Skin of body (tissue), 2 donors: ENCODE results near the gene SUPT3H. TPM values are rescaled to one million over a fixed set of nuclear protein-coding genes. Genes with fewer than 3 reads are reported as not detected.

Source experiments
- DNase-seq: peaks from one replicate; lab custom pipeline; 2025; lab: John Stamatoyannopoulos, UW
- total RNA-seq: library from RNA; depleted of rRNA; stranded (reverse); fragments of >200 nt; gene quantifications from one replicate; pipeline ENCODE4 v1.2.3, GENCODE V29; 2014

SUPT3H gene
- total RNA-seq, 1 donor from 2014 or later: 6.9 TPM

DNA sequence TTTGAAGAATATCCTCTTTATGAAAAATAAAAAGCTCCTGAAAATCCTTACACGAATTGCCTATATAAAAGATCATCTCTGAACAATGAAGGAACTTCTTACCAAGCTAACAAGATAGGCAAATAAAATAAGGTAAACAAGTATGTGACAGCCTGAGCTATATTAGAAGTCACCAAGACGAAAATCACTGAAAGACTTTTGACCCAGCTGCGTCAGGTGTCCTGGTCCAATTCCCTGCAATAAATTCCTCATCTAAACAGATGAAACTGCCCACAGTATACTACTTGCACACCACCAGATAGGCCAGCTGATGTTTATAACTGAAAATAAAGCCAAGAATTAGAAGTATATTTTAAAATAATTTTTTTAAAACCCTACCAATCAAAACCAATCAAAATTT lies 117.0 kb downstream of the SUPT3H start:
- no peak for DNase-seq

DNA sequence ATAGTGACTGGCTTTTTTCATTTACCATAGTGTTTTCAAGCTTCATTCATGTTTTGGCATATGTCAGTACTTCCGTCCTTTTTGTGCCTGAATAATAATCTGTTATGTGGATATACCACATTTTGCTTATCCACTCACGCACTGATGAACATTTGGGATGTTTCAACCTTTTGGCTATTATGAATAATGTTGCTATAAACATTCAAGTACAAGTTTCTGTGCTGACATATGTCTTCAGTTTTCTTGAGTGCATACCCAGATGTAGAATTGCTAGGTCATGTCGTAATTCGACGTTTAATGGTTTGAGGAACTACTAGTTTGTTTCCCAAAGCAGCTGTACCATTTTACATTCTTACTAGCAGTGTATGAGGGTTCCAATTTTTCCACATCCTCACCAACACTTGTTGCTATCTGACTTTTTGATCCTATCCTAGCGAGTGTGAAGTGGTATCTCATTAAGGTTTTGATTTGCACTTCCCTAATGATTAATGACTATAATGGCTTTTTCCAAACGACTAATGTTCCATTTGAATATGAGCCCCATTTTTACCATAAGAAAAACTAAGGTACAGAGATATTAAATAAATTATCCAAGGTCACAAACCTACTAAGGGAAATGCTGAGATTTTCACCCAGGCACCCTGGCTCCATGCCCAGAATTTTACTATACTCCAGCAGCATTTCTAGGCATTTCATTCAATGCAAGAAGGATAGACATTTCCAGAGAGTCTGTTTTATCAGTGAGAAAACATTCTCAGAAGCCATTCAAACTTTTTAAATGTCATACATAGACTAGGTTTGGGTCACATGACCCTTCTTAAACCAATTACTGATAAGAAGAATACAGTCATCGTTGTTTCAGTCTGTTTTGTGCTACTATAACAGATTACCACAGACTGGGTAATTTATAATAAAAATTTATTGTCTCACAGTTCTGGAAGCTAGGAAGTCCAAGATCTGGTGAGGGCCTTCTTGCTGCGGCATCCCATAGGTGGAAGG lies 120.7 kb downstream of the SUPT3H start:
- no peak for DNase-seq

DNA sequence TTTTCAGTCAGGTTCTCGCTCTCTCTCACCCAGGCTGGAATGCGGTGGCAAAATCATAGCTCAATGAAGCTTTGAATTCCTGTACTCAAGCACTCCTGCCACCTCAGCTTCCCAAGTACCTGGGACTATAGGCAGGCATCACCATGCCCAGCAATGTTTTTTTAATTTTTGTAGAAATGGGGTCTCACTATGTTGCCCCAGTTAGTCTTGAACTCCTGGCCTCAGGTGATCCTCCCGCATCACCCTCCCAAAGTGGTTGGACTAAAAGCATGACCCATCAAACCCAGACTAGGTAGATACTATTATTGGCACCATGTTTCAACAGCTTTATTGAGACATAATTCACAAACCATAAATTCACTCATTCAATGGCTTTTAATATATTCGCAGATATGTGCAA lies 122.3 kb downstream of the SUPT3H start:
- DNase-seq: no peak

DNA sequence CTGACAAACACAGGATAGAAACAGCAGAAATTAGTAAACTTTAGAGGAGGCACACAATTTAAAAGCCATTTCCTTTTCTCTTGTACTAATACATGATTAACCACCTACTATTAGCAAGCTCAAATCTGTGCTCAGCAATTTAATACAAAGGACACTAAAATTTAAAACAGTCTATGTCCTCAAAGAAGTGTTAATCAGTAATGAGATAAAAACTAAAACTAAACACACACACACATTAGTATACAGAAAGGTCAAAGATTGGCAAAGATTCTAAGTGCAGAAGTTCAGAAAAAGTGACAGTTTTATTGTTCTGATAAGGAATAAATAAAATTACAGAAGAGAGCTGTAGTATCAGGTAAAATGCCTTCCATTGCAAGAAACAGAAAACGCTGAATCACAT lies 123.5 kb downstream of the SUPT3H start:
- DNase-seq: no peak

DNA sequence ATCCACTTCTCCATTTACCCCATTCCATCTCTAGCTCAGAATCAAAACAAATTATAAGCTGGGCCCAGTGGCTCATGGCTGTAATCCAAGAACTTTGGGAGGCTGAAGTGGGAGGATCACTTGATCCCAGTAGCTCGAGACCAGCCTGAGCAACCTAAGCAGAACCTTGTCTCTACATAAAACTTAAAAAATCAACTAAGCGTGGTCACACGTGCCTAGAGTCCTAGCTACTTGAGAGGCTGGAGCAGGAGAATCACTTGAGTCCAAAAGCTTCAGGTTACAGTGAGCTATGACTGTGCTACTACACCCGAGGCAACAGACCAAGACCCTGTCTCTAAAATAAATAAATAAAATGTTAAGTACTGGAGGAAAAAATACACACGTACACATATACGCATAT lies 124.3 kb downstream of the SUPT3H start:
- no peak for DNase-seq

DNA sequence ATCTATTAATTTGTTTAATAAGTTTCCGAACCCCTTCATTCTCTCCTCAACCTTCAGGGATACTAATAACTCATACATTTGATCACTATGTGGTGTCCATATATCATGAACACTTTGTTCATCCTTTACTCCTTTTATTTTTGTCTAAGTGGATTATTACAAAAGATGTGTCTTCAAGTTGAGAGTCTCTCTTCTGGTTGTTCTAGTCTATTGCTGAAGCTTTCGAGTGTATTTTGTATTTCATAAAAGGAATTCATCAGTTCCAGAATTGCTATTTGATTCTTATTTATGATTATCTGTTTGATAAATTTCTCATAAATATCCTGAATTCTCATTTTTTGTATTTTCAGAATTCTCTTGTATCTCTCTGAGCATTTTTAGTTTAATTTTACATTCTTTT lies 146.1 kb downstream of the SUPT3H start:
- DNase-seq: no peak

DNA sequence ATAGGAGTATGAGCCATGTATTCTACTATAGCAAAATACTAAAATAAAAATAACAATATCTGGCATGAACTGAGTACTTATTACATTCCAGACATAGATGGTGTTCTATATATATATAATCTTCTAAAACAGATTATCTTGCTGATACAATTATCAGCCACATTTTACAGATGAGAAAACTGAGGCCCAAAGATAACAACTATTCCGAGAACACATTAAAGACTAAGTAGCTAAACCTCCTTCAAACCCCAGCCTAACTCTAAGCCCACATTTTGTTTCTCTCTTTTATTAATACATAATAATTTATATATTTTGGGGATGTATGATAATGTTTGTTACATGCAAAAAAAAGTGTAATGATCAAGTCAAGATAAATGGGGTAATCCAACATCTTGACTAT lies 148.3 kb downstream of the SUPT3H start:
- DNase-seq: no peak

DNA sequence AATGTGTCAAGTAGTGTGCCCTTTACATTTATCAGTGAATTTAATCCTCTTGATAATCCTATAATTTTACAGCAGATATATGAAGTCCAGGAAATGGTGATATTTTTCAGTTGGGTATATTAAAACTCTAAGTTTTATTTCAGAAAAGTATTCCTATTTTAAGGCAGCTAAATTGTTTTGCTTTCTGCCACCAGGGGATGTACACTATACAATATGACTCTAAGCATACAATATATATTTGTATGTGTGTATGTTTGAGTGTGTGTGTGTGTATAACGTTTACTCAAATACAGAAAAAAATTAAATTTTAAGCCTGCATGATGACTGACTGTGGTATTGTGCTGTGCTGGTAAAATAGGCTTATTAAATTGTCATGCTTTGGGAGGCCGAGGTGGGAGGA lies 151.7 kb downstream of the SUPT3H start:
- DNase-seq: no peak

DNA sequence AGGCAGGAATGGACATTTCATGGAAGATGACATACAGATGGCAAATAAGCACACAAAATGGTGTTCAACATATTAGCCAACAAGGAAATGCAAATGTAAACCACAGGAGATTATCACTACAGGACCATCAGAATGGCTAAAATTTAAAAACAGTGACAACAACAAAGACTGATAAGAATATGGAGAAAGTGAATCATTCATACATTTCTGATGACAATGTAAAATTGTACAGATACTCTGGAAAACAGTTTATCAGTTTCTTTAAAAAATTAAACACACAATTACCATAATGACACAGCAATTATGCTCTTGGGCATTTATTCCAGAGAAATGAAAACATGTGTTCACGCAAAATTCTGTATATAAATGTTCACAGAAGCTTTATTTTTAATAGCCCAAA lies 155.4 kb downstream of the SUPT3H start:
- no peak for DNase-seq

DNA sequence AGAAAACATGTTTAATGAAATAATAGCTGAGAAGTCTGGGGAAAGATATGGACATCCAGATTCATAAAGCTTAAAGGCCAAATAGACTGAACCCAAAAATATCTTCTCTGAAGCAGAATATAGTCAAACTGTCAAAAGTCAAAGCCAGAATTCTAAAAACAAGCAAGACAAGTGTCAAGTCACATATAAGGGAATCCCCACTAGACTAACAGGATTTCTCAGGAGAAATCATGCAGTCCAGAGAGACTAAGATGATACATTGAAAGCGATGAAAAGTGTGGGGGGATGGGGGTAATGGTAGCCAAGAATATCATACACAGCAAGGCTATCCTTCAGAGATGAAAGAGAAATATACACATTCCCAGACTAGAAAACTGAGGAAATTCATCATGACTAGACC lies 162.0 kb downstream of the SUPT3H start:
- DNase-seq: no peak

DNA sequence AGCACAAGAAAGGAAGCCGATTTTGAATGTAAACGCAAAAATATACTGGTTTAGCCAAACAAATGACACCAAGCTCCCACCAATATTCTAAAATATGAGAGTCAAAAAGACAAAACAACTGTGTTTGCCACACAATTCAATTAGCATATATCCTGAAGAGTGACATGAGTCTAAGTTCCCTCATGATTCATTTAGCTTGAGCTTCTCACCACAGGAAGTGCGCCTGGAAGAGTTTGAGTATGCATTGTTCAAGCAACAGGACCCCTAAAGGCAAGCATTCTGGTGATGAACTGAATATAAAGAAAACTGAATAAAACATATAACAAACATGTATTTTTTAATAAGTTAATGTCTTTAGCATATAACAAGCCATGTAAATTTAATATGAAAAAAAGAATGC lies 164.8 kb downstream of the SUPT3H start:
- DNase-seq: no peak

DNA sequence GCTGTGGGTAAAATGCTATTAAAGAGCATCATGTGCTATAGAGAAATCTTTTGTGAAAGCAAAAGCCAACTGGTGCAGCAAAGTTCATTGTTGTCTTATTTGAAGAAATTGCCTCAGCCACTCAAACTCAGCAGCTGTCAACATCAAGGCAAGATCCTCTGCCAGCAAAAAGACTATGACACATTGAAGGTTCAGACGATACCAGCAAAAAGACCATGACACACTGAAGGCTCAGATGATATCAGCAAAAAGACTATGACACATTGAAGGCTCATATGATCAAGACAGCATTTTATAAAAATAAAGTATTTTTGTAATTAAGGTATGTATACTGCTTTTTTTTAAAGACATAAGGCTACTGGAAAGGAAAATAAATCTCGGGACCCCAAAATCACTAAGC lies 168.0 kb downstream of the SUPT3H start:
- no peak for DNase-seq

DNA sequence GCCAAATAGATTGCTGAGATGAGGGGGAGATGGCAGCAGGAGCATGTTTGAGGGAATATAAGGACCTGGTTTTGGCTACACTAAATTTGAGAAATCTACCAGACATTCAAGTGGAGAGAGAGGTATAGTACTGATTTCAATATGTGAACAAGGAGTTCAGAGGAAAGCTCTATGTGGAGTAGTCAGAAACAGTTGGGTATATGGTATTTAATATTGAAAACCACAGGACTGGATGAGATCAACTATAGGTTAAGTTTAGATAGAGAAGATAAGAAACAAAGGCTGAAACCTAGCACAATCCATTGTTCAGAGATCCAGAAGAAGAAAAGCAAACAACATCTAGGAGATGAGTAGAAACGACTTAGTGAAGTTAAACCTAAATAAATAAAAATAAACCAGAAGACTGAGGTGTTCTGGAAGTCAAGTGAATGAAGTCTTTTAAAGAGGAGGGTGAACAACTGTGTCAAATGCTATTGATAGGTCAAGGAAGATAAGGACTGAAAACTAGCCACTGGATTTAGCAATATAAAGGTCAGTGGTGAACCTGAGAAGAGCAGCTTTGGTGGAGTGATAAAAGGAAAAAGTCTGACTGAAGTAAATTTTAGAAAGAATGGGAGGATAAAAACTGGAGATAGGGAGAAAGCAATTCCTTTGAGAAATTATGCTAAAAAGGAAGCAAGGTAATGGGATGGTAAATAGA lies 170.8 kb downstream of the SUPT3H start:
- DNase-seq: no peak

DNA sequence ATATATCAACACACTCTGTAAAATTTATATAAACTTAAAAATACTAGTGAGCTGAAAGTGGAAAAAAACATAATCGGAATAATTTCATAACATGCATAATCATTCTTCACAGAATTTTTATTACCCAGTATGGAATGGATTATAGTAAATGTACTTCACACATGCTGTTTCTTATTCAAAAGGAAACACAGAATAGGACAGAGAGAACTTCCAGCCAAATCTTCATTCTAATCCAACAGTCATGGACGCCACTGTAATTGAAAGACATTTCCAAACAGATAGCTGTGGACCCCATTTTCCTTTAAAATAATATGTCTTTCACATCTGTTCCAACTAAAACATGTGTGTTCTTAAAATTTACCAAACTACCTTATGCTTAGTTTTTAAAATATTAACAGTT lies 176.2 kb downstream of the SUPT3H start:
- no peak for DNase-seq

DNA sequence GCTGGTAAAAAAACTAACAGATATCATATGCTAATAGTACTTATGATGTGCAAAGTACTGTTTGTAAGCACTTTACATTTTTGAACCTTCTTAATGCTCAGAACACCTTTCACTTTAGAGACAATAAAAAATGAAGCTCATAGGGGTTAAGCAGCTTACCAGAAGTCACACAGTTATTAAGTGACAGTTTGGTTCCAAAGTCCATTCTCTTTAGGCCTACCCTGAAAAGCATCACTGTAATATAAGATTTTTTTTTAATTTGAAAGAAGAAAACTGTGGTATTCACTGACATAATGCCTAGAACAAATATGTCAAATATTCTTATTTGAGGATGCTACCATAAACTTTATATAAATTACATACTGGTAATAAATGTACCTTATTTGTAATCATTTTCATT lies 177.2 kb downstream of the SUPT3H start:
- DNase-seq: no peak

DNA sequence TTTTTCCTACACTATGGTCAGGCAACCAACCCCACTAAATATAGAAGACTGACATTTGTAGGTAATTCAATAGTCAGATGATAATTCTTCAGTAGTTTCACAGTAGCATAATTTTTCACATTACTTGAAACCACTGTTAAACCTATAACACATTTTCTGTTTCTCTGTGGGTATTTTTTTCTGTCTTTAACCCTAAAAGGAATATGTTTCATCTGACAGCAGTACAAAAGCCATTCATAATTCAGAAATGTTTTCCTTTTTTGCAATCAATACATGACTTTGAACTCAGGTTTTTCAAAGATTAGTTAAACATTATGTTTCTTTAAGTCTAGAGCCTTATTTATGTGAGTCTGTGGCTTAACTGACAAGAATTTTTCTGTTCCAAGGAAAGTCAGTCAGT lies 178.2 kb downstream of the SUPT3H start:
- no peak for DNase-seq

DNA sequence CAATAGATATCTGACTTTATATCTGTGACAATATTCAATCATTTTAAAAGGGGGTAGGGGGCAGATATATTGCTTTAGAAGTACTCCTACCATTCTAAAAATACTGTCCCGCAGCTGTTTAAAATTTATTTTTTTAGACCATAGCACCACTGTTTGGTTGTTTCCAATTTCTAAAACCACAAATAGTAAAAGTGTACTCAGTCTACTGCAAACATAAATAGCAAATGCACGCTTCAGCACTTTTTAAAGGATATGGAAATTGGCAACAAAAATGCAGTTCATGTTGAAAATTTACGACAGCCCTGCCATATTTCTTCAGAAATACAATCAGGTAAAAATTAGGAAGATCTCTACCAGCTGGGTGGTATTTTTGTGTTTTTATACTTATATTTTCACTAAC lies 181.6 kb downstream of the SUPT3H start:
- no peak for DNase-seq

DNA sequence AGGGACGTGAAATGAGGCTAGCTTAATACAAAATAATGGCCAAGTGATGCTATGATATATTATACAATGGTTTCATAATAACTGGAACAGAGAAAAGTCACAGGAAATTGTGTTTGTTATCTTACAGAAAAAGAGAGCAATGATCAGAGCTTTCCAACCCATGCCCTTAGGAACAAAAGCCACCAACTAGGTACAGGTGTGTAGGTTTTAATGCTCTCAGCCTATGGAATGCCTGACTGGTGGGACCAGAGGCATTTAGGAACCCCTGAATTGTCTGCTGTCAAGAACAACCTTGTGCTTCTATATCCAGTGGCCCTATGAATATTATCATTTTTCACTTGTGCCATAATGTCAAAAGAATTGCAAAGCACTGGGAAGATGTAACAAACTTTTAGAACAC lies 182.6 kb downstream of the SUPT3H start:
- no peak for DNase-seq

DNA sequence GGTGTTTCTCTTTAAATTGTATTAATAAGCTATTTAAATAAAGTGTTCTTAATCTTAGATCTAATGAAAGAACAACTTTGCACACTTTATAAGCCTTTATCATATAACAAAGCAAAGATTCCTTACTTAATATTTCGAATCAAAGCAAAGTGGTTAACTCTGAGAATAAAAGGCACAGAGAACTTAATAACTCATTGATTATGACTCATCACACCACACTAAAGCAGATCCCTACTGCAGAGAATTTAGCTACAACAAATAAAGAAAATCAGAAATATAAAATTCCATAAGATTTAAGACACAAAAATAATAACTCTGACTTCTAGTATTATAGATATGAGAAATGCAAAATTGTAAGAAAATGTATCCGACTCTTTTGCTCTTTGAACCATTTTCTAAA lies 185.2 kb downstream of the SUPT3H start:
- DNase-seq: no peak

DNA sequence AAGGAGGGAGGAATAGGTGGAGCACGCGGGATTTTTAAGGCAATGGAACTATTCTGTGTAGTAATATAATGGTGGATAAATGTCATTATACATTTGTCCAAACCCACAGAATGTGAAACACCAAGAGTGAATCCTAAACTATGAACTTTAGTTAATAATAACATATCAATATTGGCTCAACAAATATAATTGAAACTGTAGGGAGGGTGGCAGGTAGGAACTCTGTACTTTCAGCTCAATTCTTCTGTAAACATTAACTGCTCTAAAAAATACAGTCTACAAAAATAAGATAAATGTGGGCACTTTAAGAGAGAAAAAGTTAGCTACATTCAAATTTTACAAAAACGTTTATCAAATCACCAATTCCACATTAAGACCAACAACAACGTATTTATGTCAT lies 186.3 kb downstream of the SUPT3H start:
- no peak for DNase-seq

DNA sequence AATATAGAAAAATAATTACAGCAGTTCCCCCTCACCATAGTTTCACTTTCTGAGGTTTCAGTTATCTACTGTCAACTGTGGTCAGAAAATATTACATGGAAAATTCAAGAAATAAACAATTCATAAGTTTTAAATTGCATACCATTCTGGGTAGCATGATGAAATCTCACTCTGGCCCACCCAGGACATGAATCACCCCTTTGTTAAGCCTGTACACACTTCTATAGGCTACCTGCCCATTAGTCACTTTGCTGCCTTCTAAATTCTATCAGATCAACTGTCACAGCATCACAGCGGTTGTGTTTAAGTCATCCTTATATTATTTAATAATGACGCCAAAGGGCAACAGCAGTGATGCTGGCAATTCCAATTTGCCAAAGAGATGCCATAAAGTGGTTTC lies 189.9 kb downstream of the SUPT3H start:
- no peak for DNase-seq

DNA sequence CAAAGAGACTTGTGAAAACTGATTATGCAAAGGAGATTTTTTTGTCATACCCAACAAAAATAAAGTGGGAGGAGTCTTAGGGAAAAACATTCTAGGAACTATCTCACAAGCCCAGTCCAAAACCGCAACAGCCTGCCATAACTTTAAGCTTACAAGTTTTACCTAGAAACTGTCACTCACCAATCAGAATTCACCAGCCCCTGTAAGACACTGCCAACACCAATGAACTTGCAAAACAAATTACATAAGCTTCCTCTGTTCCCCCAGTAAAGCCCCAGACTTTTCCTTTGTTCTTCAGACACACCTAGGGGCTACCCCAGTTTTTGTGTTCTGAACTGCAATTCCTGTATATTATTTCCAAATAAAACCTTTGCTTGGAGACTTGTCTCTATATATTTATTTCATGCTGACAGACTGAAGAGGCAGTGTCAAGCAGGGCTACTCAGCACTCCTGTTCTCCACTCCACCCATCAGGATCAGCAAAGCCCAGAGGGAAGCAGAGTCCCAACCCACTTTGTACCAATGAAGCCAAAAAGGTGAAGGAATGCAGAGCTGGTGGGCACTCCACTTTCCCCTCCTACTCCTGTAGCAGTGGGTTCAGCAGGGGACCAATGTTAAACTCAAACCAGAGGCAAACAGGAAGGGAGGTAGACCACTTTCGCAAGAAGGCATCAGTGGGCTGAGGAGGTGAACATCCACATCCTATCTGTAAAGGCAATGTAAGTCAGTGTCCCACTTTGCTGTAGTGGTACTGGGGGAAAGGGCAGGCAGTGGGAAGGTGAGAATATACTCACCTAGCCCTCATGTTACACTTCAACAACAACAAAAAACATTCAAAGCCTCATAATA lies 192.1 kb downstream of the SUPT3H start:
- no peak for DNase-seq
